HFF-Myc (cell line): ENCODE results near the gene MEF2D.

Experiments
- DNase-seq: peaks from one replicate; pipeline ENCODE4 v3.0.0-alpha.2; 2011; ENCODE audit warnings: low read depth; ENCODE audit errors: extremely low read depth
- H3K4me3 ChIP-seq: replicated peaks from 2 replicates; pipeline ENCODE4 v1.5.1; 2011; ENCODE audit warnings: low read depth, mild to moderate bottlenecking, control low read depth, low read length
- TF ChIP-seq, protein P1 (sequence below): IDR thresholded peaks from 2 replicates; pipeline ENCODE4 v1.5.1; 2012; ENCODE audit warnings: mild to moderate bottlenecking, low read depth, low read length, control low read depth; ENCODE audit errors: missing control alignments

Gene MEF2D

DNA sequence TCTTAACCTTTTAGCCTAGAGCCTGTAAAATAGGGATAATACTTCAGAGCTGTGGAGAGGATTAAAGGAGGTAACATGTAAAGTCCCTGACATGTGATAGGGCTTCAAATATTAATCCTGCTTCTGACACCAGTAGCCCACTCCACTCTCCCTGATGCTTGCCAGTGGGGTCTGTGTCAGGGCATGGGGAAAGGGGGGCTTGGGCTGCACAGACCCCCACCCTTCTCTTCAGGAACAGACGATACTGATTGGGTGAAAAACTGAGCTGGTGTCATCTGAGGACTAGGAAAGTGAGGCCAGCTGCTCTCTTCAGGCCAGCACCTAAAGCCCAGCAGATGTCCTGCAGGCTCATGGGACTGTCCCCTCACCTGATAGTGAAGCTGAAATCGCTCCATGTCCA lies 27.0 kb upstream of the MEF2D start:
- DNase-seq = no peak
- TF ChIP-seq, protein P1, sequence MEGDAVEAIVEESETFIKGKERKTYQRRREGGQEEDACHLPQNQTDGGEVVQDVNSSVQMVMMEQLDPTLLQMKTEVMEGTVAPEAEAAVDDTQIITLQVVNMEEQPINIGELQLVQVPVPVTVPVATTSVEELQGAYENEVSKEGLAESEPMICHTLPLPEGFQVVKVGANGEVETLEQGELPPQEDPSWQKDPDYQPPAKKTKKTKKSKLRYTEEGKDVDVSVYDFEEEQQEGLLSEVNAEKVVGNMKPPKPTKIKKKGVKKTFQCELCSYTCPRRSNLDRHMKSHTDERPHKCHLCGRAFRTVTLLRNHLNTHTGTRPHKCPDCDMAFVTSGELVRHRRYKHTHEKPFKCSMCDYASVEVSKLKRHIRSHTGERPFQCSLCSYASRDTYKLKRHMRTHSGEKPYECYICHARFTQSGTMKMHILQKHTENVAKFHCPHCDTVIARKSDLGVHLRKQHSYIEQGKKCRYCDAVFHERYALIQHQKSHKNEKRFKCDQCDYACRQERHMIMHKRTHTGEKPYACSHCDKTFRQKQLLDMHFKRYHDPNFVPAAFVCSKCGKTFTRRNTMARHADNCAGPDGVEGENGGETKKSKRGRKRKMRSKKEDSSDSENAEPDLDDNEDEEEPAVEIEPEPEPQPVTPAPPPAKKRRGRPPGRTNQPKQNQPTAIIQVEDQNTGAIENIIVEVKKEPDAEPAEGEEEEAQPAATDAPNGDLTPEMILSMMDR = no peak
- no peak overlapping the region for H3K4me3 ChIP-seq

- no peak for DNase-seq
- TF ChIP-seq, protein P1 = no peak
- no peak overlapping the region for H3K4me3 ChIP-seq
Measured at GRCh38 chr1:156525856-156526489, 25.4 kb upstream of the MEF2D start.

DNA sequence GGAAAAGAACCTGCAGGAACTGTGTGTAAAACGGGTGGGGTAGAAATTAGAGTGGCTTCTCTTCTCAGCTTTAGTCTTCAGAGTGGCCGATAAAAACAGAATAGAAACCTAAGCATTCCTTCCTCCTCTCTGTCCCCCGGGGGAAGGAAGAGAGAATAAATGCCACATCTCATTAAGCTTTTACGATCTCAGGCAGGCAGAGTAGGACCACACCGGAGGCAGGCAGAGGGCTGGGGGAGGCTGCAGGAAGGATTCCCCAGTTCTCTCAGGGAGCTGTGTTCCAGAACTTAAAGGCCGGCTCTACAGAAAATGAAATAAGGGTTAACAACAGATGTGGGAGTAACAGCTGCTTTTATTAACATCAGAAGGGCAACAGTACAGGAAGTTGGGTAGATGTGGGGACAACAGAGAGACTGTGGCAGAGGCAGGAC lies 24.5 kb upstream of the MEF2D start:
- no peak for DNase-seq
- TF ChIP-seq, protein P1 = no peak
- no peak overlapping the region for H3K4me3 ChIP-seq

- DNase-seq = no peak
- no peak overlapping the region for H3K4me3 ChIP-seq
- TF ChIP-seq, protein P1 = no peak
Measured at GRCh38 chr1:156524481-156524869, 23.9 kb upstream of the MEF2D start.

DNA sequence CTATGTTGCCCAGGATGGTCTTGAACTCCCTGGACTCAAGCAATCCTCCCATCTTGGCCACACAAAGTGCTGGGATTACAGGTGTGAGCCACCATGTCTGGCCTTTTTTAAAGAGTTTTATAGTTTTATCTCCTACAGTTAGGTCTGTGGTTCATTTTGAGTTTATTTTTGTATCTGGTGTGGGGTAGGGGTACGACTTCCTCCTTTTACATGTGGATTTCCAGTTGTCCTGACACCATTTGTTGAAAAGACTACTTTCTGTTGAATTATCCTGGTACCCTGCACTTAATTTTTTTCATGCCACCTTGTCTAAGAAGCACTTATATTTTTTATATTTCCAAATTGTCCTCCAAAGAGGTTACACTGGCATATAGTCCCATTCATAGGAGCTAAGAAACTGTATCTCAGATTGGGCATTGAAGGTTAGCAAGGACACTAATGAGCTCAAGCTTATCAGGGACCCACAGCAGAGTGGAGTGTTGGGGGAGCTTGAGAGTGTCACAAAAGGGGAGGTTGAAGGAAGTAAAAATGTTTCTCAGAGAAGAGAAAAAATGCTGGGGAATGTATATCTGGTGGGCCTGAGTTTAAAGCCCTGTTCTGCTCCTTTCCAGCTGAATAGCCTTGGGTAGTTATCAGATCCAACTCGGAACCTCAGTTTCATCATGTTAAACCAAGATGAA lies 23.4 kb upstream of the MEF2D start:
- TF ChIP-seq, protein P1 = no peak
- no peak for DNase-seq
- no peak overlapping the region for H3K4me3 ChIP-seq

DNA sequence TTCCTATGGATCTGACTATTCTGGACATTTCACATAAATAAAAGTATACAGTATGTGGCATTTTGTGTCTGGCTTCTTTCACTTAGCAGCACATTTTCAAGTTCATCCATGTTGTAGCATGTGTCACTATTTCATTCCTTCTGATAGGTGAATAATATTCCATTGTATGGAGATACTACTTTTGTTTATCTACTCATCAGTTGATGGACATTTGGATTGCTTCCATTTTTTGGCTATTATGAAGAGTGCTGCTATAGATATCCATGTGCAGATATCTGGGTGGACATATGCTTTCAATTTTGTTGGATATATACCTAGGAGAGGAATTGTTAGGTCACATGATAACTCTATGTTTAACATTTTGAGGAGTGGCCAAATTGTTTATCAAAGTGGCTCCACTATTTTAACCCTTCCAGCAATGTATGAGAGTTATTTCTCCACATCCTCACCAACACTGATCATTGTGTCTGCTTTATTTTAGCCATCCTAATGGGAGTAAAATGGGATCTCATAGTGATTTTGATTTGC lies 21.9 kb upstream of the MEF2D start:
- TF ChIP-seq, protein P1 = no peak
- H3K4me3 ChIP-seq = no peak overlapping the region
- no peak for DNase-seq
